ENCODE data around the gene CDK2AP2.

CDK2AP2 gene

DNA sequence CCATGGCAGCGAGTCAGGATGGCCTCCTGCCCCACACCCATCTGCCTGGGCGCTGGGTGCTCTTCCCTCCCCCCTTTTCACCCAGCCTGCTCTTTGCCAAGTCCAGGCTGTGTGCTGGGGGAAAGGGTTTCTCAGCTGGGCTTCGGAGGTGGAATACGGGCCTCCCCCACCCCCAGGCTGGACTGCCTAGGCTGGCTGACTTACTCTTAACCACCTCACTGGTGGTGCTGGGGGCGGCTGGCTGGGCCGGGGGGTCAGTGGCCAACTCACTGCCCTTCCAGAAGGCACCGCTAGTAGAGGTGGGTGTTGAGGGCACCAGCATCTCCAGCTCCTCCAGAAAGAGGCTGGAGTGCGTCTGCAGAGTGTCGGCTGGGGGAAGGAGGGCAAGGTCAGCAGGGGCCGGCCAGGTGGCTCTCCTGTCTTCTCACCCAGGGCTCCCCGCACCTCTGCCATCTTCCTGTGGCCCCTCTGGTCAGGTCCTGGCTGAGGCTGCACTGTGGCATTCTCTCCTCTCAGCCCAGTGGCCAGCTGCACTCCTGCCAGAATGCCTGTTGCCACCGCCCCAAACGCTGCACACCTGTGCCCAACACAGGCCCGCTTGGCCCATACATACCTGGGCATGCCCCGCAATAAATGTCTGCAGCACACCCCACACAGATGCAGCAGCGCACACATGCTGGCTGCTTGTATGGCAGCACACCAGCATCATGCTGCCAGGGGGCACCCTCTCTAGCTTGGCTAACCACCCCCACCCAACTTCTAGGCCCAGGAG, 12.5 kb downstream of the CDK2AP2 start:
- TF ChIP-seq TCF12 (IDR thresholded peaks at IDR 0.05; ENCODE audit: low read depth) (no peak), EGR1 (IDR thresholded peaks at IDR 0.05) (no peak), EP300 (IDR thresholded peaks at IDR 0.05; ENCODE audit: borderline replicate concordance) (no peak), TEAD4 (IDR thresholded peaks at IDR 0.05) (no peak), YY1 (IDR thresholded peaks at IDR 0.05; ENCODE audit: low read depth) (no peak), RAD21 (IDR thresholded peaks at IDR 0.05; ENCODE audit: low read depth) (no peak), ZBTB7A (IDR thresholded peaks at IDR 0.05; ENCODE audit: low read depth) (no peak), TAF1 (IDR thresholded peaks at IDR 0.05; ENCODE audit: low read depth) (no peak), FOXM1 (IDR thresholded peaks at IDR 0.05; ENCODE audit: borderline replicate concordance, low read depth) (no peak), NFIC (IDR thresholded peaks at IDR 0.05) (no peak), CEBPB (IDR thresholded peaks at IDR 0.05) (no peak), CREB1 (IDR thresholded peaks at IDR 0.05; ENCODE audit: low read depth) (no peak)
- TF ChIP-seq, protein P1, sequence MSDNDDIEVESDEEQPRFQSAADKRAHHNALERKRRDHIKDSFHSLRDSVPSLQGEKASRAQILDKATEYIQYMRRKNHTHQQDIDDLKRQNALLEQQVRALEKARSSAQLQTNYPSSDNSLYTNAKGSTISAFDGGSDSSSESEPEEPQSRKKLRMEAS (IDR thresholded peaks at IDR 0.05) = no peak
- TF ChIP-seq, protein P2, sequence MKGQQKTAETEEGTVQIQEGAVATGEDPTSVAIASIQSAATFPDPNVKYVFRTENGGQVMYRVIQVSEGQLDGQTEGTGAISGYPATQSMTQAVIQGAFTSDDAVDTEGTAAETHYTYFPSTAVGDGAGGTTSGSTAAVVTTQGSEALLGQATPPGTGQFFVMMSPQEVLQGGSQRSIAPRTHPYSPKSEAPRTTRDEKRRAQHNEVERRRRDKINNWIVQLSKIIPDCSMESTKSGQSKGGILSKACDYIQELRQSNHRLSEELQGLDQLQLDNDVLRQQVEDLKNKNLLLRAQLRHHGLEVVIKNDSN (IDR thresholded peaks at IDR 0.05) = no peak
- TF ChIP-seq, protein P3, sequence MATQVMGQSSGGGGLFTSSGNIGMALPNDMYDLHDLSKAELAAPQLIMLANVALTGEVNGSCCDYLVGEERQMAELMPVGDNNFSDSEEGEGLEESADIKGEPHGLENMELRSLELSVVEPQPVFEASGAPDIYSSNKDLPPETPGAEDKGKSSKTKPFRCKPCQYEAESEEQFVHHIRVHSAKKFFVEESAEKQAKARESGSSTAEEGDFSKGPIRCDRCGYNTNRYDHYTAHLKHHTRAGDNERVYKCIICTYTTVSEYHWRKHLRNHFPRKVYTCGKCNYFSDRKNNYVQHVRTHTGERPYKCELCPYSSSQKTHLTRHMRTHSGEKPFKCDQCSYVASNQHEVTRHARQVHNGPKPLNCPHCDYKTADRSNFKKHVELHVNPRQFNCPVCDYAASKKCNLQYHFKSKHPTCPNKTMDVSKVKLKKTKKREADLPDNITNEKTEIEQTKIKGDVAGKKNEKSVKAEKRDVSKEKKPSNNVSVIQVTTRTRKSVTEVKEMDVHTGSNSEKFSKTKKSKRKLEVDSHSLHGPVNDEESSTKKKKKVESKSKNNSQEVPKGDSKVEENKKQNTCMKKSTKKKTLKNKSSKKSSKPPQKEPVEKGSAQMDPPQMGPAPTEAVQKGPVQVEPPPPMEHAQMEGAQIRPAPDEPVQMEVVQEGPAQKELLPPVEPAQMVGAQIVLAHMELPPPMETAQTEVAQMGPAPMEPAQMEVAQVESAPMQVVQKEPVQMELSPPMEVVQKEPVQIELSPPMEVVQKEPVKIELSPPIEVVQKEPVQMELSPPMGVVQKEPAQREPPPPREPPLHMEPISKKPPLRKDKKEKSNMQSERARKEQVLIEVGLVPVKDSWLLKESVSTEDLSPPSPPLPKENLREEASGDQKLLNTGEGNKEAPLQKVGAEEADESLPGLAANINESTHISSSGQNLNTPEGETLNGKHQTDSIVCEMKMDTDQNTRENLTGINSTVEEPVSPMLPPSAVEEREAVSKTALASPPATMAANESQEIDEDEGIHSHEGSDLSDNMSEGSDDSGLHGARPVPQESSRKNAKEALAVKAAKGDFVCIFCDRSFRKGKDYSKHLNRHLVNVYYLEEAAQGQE (IDR thresholded peaks at IDR 0.05; ENCODE audit: low read depth) = no peak

DNA sequence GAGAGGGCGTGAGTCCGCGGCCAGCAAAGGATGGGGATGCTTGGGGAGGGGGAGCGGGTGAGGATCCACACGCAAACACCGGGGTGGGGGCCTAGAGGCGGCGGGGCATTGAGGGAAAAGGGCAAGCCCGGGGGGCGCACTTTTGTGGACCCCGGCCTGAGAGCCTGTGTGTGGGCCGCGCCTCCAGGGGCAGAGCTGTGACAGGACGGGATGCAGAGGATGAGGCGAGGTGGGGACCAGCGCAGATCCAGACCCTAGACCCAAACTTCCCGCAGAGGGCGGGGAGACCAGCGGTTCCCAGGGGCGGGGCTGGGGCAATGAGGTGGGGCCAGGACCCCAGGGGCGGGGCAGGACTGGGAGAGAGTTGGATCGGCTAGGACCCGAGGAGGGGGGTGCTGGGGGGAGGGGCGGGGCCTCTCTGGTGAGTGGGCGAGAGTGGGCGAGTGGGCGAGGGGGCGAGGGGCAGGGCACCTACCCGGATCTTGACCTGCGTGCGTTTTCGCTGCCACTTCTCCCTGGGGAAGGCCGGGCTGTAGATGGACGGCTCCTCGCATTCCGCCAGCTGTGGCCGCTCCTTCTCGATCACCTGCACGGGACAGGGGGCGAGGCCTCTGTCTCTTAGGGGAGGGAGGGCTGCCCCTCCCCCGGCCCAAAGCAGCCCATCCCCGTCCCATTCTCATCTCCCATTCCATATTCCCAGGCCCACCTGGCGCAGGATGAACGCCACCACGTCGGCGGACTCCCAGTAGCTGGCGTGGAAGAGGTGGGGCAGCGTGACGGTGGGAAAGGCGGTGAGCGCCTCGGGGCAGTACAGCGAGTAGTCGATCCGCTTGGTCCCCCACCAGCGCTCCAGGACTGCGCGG, 13.4 kb downstream of the CDK2AP2 start:
- TF ChIP-seq TEAD4 (IDR thresholded peaks at IDR 0.05) (no peak), CEBPB (IDR thresholded peaks at IDR 0.05) (no peak), FOXM1 (IDR thresholded peaks at IDR 0.05; ENCODE audit: borderline replicate concordance, low read depth) (no peak), YY1 (IDR thresholded peaks at IDR 0.05; ENCODE audit: low read depth) (no peak), EGR1 (IDR thresholded peaks at IDR 0.05) (no peak), RAD21 (IDR thresholded peaks at IDR 0.05; ENCODE audit: low read depth) (no peak), TAF1 (IDR thresholded peaks at IDR 0.05; ENCODE audit: low read depth) (no peak), TCF12 (IDR thresholded peaks at IDR 0.05; ENCODE audit: low read depth) (no peak), CREB1 (IDR thresholded peaks at IDR 0.05; ENCODE audit: low read depth) (no peak), EP300 (IDR thresholded peaks at IDR 0.05; ENCODE audit: borderline replicate concordance) (no peak), NFIC (IDR thresholded peaks at IDR 0.05) (no peak), ZBTB7A (IDR thresholded peaks at IDR 0.05; ENCODE audit: low read depth) (no peak)
- TF ChIP-seq, protein P1 (IDR thresholded peaks at IDR 0.05) = no peak
- TF ChIP-seq, protein P2 (IDR thresholded peaks at IDR 0.05) = no peak
- TF ChIP-seq, protein P3 (IDR thresholded peaks at IDR 0.05; ENCODE audit: low read depth) = no peak

DNA sequence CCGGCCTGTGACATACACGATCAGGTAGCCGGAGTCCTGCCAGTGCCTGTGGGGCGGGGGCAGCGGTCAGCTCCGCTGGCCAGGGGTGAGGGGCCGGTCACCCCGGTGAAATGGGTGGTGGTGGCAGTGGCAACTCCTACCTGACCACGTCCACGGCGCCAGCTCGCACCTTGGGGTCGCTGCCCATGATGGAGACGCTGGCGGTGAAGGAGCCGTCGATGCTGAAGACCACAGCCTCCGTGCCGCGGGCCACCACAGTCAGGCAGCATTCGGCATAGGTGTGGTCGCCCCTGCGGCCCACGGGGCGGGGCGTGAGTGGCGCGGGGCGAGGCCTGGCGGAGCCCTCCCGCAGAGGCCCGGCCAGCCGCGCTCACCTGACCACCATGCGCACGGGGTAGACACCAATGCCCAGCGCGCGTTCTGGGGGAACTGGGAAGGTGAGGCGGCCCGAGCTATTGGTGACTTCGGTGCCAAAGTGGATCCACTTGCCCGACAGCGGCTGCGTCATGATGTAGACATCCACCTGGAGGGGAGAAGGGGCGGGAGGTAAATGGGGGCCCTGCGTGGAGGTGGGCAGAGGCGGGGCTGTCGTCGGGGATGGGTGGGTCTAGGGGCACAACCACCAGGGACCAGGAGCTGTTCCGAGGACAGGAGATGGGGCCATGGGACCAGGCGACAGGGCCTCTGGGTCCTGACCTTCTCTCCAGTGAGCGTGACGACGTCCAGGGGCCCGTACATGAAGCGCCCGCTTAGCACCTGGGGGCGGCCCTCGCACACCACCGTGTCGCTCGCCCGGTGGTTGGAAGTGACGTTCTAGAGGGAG, 14.2 kb downstream of the CDK2AP2 start:
- TF ChIP-seq ZBTB7A (IDR thresholded peaks at IDR 0.05; ENCODE audit: low read depth) (no peak), FOXM1 (IDR thresholded peaks at IDR 0.05; ENCODE audit: borderline replicate concordance, low read depth) (no peak), CREB1 (IDR thresholded peaks at IDR 0.05; ENCODE audit: low read depth) (no peak), NFIC (IDR thresholded peaks at IDR 0.05) (no peak), RAD21 (IDR thresholded peaks at IDR 0.05; ENCODE audit: low read depth) (no peak), YY1 (IDR thresholded peaks at IDR 0.05; ENCODE audit: low read depth) (no peak), EP300 (IDR thresholded peaks at IDR 0.05; ENCODE audit: borderline replicate concordance) (no peak), TAF1 (IDR thresholded peaks at IDR 0.05; ENCODE audit: low read depth) (no peak), CEBPB (IDR thresholded peaks at IDR 0.05) (no peak), EGR1 (IDR thresholded peaks at IDR 0.05) (no peak), TEAD4 (IDR thresholded peaks at IDR 0.05) (no peak), TCF12 (IDR thresholded peaks at IDR 0.05; ENCODE audit: low read depth) (no peak)
- TF ChIP-seq, protein P3 (IDR thresholded peaks at IDR 0.05; ENCODE audit: low read depth) = no peak
- TF ChIP-seq, protein P2 (IDR thresholded peaks at IDR 0.05) = no peak
- TF ChIP-seq, protein P1 (IDR thresholded peaks at IDR 0.05) = no peak
